GM12878 (cell line): ENCODE data around the gene NPVF. TPM values are rescaled to one million over a fixed set of nuclear protein-coding genes. Genes with fewer than 3 reads are reported as not detected.

Source experiments
- ATAC-seq: fragments of 200-7000 bp; cut with Tn5 transposase; 3 replicates; pipeline ENCODE4 v1.9.1; 2020; ENCODE audit warnings: mild to moderate bottlenecking, moderate library complexity
- BruUV-seq: library from RNA; stranded (reverse); fragments of 400-500 nt; replicated peaks from 2 replicates; lab custom pipeline; 2021; lab: Mats Ljungman, UMichigan
- CTCF ChIA-PET: fragments of 300-600 bp; sonication (Branson Sonifier 250); formaldehyde crosslinking; extraction: SDS; loops from one replicate; lab custom pipeline; 2021; ENCODE audit warnings: inconsistent platforms; lab: Yijun Ruan, JAX
- POLR2A ChIA-PET: fragments of 350-600 bp; formaldehyde crosslinking; extraction: SDS; loops from one replicate; lab custom pipeline; 2021; ENCODE audit warnings: inconsistent platforms; lab: Charles Lee
- RAD21 ChIA-PET: fragments of 300-600 bp; sonication (Branson Sonifier 250); formaldehyde crosslinking; loops from one replicate; lab custom pipeline; 2023; ENCODE audit warnings: antibody characterized with exemption; ENCODE audit not compliant: unreplicated experiment; lab: Charles Lee
- SMC1A ChIA-PET: fragments of 300-600 bp; sonication (Branson Sonifier 250); formaldehyde crosslinking; loops from one replicate; lab custom pipeline; 2023; ENCODE audit not compliant: unreplicated experiment, uncharacterized antibody; lab: Charles Lee
- DNase-seq: peaks from one replicate; pipeline ENCODE4 v3.0.0-alpha.2; 2011; ENCODE audit warnings: low read depth, low spot score
- FAIRE-seq: peaks from 3 replicates; lab custom pipeline; 2011; peaks lifted over from hg19 to GRCh38; lab: Jason Lieb, UNC
- H2AFZ ChIP-seq: 2 replicates; pipeline ENCODE4 v1.6.0; 2011; ENCODE audit warnings: low read depth, low read length, control low read depth; ENCODE audit not compliant: control insufficient read depth
- H3K27ac ChIP-seq: 2 replicates; pipeline ENCODE4 v1.5.1; 2011; ENCODE audit warnings: control low read depth; ENCODE audit not compliant: control insufficient read depth, insufficient read depth
- H3K27me3 ChIP-seq, 2 experiments: replicated peaks in 1 of 2; 2 replicates each; pipeline versions ENCODE4 v1.6.0 to v1.6.1; 2011; ENCODE audit warnings: low read length in 1 of 2; ENCODE audit not compliant: control insufficient read depth in 2 of 2, insufficient read depth in 2 of 2
- H3K36me3 ChIP-seq, 2 experiments: 2 replicates each; pipeline ENCODE4 v1.5.1; 2011; ENCODE audit warnings: low read length in 1 of 2; ENCODE audit not compliant: control insufficient read depth in 2 of 2, insufficient read depth in 2 of 2
- H3K4me1 ChIP-seq: 2 replicates; pipeline ENCODE4 v1.6.1; 2011; ENCODE audit warnings: mild to moderate bottlenecking, low read length, moderate library complexity, mixed read lengths; ENCODE audit not compliant: control insufficient read depth, insufficient read depth
- H3K4me2 ChIP-seq: 2 replicates; pipeline ENCODE4 v1.6.0; 2011; ENCODE audit warnings: control low read depth; ENCODE audit not compliant: control insufficient read depth, insufficient read depth
- H3K4me3 ChIP-seq: fragments of 200-600 bp; sonication (generic); 2 replicates; pipeline ENCODE4 v1.5.1; 2016
- H3K79me2 ChIP-seq: 2 replicates; pipeline ENCODE4 v1.6.0; 2011; ENCODE audit warnings: low read length; ENCODE audit not compliant: control insufficient read depth, insufficient read depth
- H3K9ac ChIP-seq: 2 replicates; pipeline ENCODE4 v1.8.0; 2011; ENCODE audit warnings: low read length, control low read depth, mixed read lengths; ENCODE audit not compliant: control insufficient read depth, insufficient read depth
- H3K9me3 ChIP-seq: replicated peaks from 3 replicates; pipeline ENCODE4 v1.5.1; 2011; ENCODE audit warnings: mild to moderate bottlenecking, low read length; ENCODE audit not compliant: control insufficient read depth, insufficient read depth
- H4K20me1 ChIP-seq: 2 replicates; pipeline ENCODE4 v1.6.0; 2011; ENCODE audit not compliant: control insufficient read depth, insufficient read depth
- ATF3 ChIP-seq: IDR thresholded peaks from 2 replicates; pipeline ENCODE4 v1.6.1; 2011; ENCODE audit warnings: low read depth, mild to moderate bottlenecking, low read length, moderate library complexity, borderline replicate concordance; ENCODE audit errors: extremely low read depth
- EGR1 ChIP-seq, 2 experiments: IDR thresholded peaks; 1 replicate in 1 of 2; 2 replicates in 1 of 2; pipeline ENCODE4 v1.6.1; 2011 to 2012; ENCODE audit warnings: low read depth in 2 of 2, low read length in 2 of 2, borderline replicate concordance in 1 of 2, mild to moderate bottlenecking in 1 of 2, moderate library complexity in 1 of 2
- ETV6 ChIP-seq, 2 experiments: fragments of 450-650 bp in 1 of 2; IDR thresholded peaks in 1 of 2; conservative IDR thresholded peaks in 1 of 2; 2 replicates each; pipeline ENCODE4 v1.6.1; 2014; ENCODE audit warnings: antibody characterized with exemption in 1 of 2, borderline replicate concordance in 1 of 2, low read depth in 1 of 2, mild to moderate bottlenecking in 1 of 2, moderate library complexity in 1 of 2
- FOXK2 ChIP-seq: fragments of 450-650 bp; IDR thresholded peaks from 2 replicates; pipeline ENCODE4 v1.6.1; 2017; ENCODE audit warnings: mild to moderate bottlenecking, moderate library complexity
- MEF2B ChIP-seq: fragments of 450-650 bp; IDR thresholded peaks from 2 replicates; pipeline ENCODE4 v1.6.1; 2018; ENCODE audit warnings: mild to moderate bottlenecking, moderate library complexity; ENCODE audit not compliant: partially characterized antibody, poor library complexity, severe bottlenecking
- MXI1 ChIP-seq: fragments of 150-350 bp; IDR thresholded peaks from 2 replicates; pipeline ENCODE4 v1.6.1; 2011; ENCODE audit warnings: low read depth, mild to moderate bottlenecking, inconsistent platforms, low read length, improper control_type of control experiment
- NFXL1 ChIP-seq: fragments of 450-650 bp; IDR thresholded peaks from 2 replicates; pipeline ENCODE4 v1.6.1; 2017; ENCODE audit warnings: antibody characterized with exemption, mild to moderate bottlenecking, borderline replicate concordance
- NFYA ChIP-seq: IDR thresholded peaks from 2 replicates; pipeline ENCODE4 v1.6.1; 2011; ENCODE audit warnings: low read depth, mild to moderate bottlenecking, low read length, improper control_type of control experiment, borderline replicate concordance
- RELB ChIP-seq: fragments of 450-650 bp; IDR thresholded peaks from 2 replicates; pipeline ENCODE4 v1.6.1; 2017; ENCODE audit warnings: low read depth, mild to moderate bottlenecking, moderate library complexity
- ZBTB33 ChIP-seq: fragments of 450-650 bp; IDR thresholded peaks from 2 replicates; pipeline ENCODE4 v1.6.1; 2017; ENCODE audit warnings: mild to moderate bottlenecking
- ZNF384 ChIP-seq: IDR thresholded peaks from 2 replicates; pipeline ENCODE4 v1.6.1; 2012; ENCODE audit warnings: low read depth, mild to moderate bottlenecking, low read length, improper control_type of control experiment, borderline replicate concordance
- WGBS: methylation state at CpG from one replicate; pipeline ENCODE4 v1.1.6; 2016; ENCODE audit warnings: low lambda C conversion rate; ENCODE audit not compliant: insufficient replicate concordance, insufficient coverage; ENCODE audit errors: missing lambda C conversion rate; 5-methylcytosine and 5-hydroxymethylcytosine counted together
- in situ Hi-C: fragments of 300-500 bp; cut with MboI; formaldehyde crosslinking; loops from 9 replicates; pipeline ENCODE4 v1.14.3; 2018; ENCODE audit warnings: mixed read lengths
- intact Hi-C: fragments of 100-400 bp; cut with micrococcal nuclease; formaldehyde crosslinking; loops from one replicate; pipeline ENCODE4 v1.14.2; 2022; ENCODE audit not compliant: unreplicated experiment
- polyA plus RNA-seq, 11 experiments: library from polyadenylated mRNA; depleted of rRNA in 4 of 11; unstranded in 6 of 11; stranded (reverse) in 5 of 11; fragments of >200 nt; fragmentation: Nextera tagmentation in 4 of 11; fragmentation: Illumina TruSeq in 1 of 11; extraction: Ambion mirVana in 4 of 11; extraction: Trizol in 1 of 11; gene quantifications; 1 replicate in 1 of 11; 2 replicates in 10 of 11; pipeline versions ENCODE4 v1.2.1 to v1.2.3, GENCODE V29; 2011 to 2016; ENCODE audit warnings: inconsistent platforms in 2 of 11, missing spikeins in 2 of 11, low read depth in 1 of 11
- total RNA-seq, 4 experiments: library from RNA; depleted of rRNA in 3 of 4; stranded (reverse); fragments of >200 nt in 3 of 4; fragmentation: Illumina TruSeq in 1 of 4; extraction: Trizol in 1 of 4; gene quantifications; 2 replicates each; pipeline versions ENCODE4 v1.2.1 to v1.2.3, GENCODE V29; 2013 to 2021

The NPVF gene
- total and polyA plus RNA-seq, 10 of the 15 experiments (the other 5 are each of a cell fraction or from before 2014, with no cell fraction given): not detected

- no peaks in the 10 kb centered on the region for H3K9me3 ChIP-seq
- H3K4me1 ChIP-seq: no peaks in the 10 kb centered on the region
- H3K27ac ChIP-seq: no peak overlapping the region
- H3K4me3 ChIP-seq: no peak overlapping the region
- ATAC-seq (no peak), DNase-seq (no peak), FAIRE-seq (no peak)
- intact Hi-C loops (no loop called here), in situ Hi-C loops (no loop called here)
- RAD21 ChIA-PET: no interaction called here
- no peaks in the 10 kb centered on the region for H4K20me1 ChIP-seq
- POLR2A ChIA-PET: no interaction called here
- H3K79me2 ChIP-seq: no peaks in the 10 kb centered on the region
- H3K9ac ChIP-seq: no peak overlapping the region
- TF ChIP-seq ZNF384: no peak
- no peak for TF ChIP-seq EGR1 (IDR thresholded peaks at IDR 0.05; ENCODE audit: borderline replicate concordance in 1 of 2, low read depth in 2 of 2, low read length in 2 of 2)
- no peak overlapping the region for H2AFZ ChIP-seq
- peaks cover 0 to 4% of the 10 kb centered on the region in 2 experiments; a peak in 1 of 4 replicates for H3K27me3 ChIP-seq
- no peaks in the 10 kb centered on the region for H3K36me3 ChIP-seq
- WGBS: 60% methylated on average over 3 of the region's 3 CpGs
- SMC1A ChIA-PET: no interaction called here
- no TSS peak for BruUV-seq
- no peak overlapping the region for H3K4me2 ChIP-seq
- CTCF ChIA-PET: interaction anchor here (1.7 kb wide), 1 partner anchor 9 kb away, joined by 4 read pairs; no protein-coding TSS in a partner anchor
Measured at GRCh38 chr7:25207887-25208286, 20.4 kb downstream of the NPVF start.

- 0% methylated on average over 3 of the region's 3 CpGs for WGBS
- FAIRE-seq: no peak
- intact Hi-C loops: no loop called here
- TF ChIP-seq RELB: no peak
- TF ChIP-seq NFXL1: no peak
- no peak for TF ChIP-seq MXI1
- no peak for TF ChIP-seq MEF2B
- TF ChIP-seq ETV6 (conservative IDR thresholded peaks at IDR 0.05 in 1 of 2, IDR thresholded peaks at IDR 0.05 in 1 of 2; ENCODE audit: borderline replicate concordance in 1 of 2, low read depth in 1 of 2): no peak
- TF ChIP-seq ATF3: no peak
- no peak for TF ChIP-seq FOXK2
- TF ChIP-seq ZBTB33: no peak
- no peak for TF ChIP-seq NFYA
Measured at GRCh38 chr7:25206765-25207164, 21.5 kb downstream of the NPVF start.

More at GRCh38 chr7:25206765-25207164, 21.5 kb downstream of the NPVF start:
- no peaks in the 10 kb centered on the region for H3K4me1 ChIP-seq
- no peaks in the 10 kb centered on the region for H3K9me3 ChIP-seq
- H3K9ac ChIP-seq: no peak overlapping the region
- ATAC-seq: no peak
- no peak overlapping the region for H2AFZ ChIP-seq
- no TSS peak for BruUV-seq
- ChIA-PET POLR2A (no interaction called here), CTCF (interaction anchor here (0.9 to 4.4 kb wide), 2 partner anchors 10 to 27 kb away, joined by 3 to 19 read pairs; a partner anchor contains a TSS), RAD21 (no interaction called here), SMC1A (no interaction called here)
- no peak overlapping the region for H3K27ac ChIP-seq
- no peaks in the 10 kb centered on the region for H4K20me1 ChIP-seq
- no peaks in the 10 kb centered on the region for H3K36me3 ChIP-seq
- peaks cover 0 to 4% of the 10 kb centered on the region in 2 experiments; a peak in 1 of 4 replicates for H3K27me3 ChIP-seq
- no peaks in the 10 kb centered on the region for H3K79me2 ChIP-seq
- DNase-seq: no peak
- H3K4me3 ChIP-seq: no peak overlapping the region
- no peak overlapping the region for H3K4me2 ChIP-seq
- in situ Hi-C loops: no loop called here
